K562 (cell line): ENCODE measurements around the gene TJP2. TPM values are rescaled to one million over a fixed set of nuclear protein-coding genes. Genes with fewer than 3 reads are reported as not detected.

Experiments used
- ATF1 ChIP-seq, 2 experiments: fragments of 450-650 bp in 1 of 2; IDR thresholded peaks; 2 replicates each; pipeline ENCODE4 v1.6.1; 2016; ENCODE audit warnings: missing compliant biosample characterization in 1 of 2, missing genetic modification characterization in 1 of 2
- BCOR ChIP-seq: fragments of 450-650 bp; IDR thresholded peaks from 2 replicates; pipeline ENCODE4 v1.6.1; 2016
- GABPA ChIP-seq: fragments of 200-800 bp; sonication (Bioruptor generic); conservative IDR thresholded peaks from 2 replicates; pipeline ENCODE4 v1.6.1; 2016; ENCODE audit warnings: low read depth, missing genetic modification characterization, missing compliant biosample characterization
- JUND ChIP-seq, 2 experiments: IDR thresholded peaks; 2 replicates in 1 of 2; 3 replicates in 1 of 2; pipeline ENCODE4 v1.6.1; 2011; ENCODE audit warnings: borderline replicate concordance in 2 of 2, low read depth in 2 of 2, low read length in 2 of 2, improper control_type of control experiment in 1 of 2, missing biosample characterization in 1 of 2, missing genetic modification characterization in 1 of 2, missing genetic modification reagents in 1 of 2
- L3MBTL2 ChIP-seq: fragments of 450-650 bp; IDR thresholded peaks from 2 replicates; pipeline ENCODE4 v1.6.1; 2016; ENCODE audit warnings: mild to moderate bottlenecking, moderate library complexity
- PHF8 ChIP-seq: fragments of 200-600 bp; sonication (generic); IDR thresholded peaks from 2 replicates; pipeline ENCODE4 v1.6.1; 2012; ENCODE audit warnings: mixed run types, mild to moderate bottlenecking, inconsistent platforms, low read length, moderate library complexity, borderline replicate concordance
- POLR2B ChIP-seq: fragments of 450-650 bp; IDR thresholded peaks from 2 replicates; pipeline ENCODE4 v1.6.1; 2018; ENCODE audit warnings: low read depth; ENCODE audit not compliant: partially characterized antibody
- RB1 ChIP-seq: fragments of 450-650 bp; IDR thresholded peaks from 2 replicates; pipeline ENCODE4 v1.6.1; 2017; ENCODE audit warnings: low read depth, mild to moderate bottlenecking
- TGIF2 ChIP-seq: sonication (generic); formaldehyde crosslinking; IDR thresholded peaks from 2 replicates; pipeline ENCODE4 v1.8.1; 2022; ENCODE audit warnings: mild to moderate bottlenecking, missing genetic modification reagents, moderate library complexity
- ZBTB1 ChIP-seq: sonication (generic); formaldehyde crosslinking; IDR thresholded peaks from 2 replicates; pipeline ENCODE4 v1.8.1; 2023; ENCODE audit warnings: missing genetic modification reagents, low read depth, mild to moderate bottlenecking, borderline replicate concordance
- ZBTB7A ChIP-seq: IDR thresholded peaks from 2 replicates; pipeline ENCODE4 v1.6.1; 2011; ENCODE audit warnings: low read depth, mild to moderate bottlenecking, low read length, moderate library complexity, borderline replicate concordance; ENCODE audit not compliant: control insufficient read depth
- ZNF764 ChIP-seq: fragments of 250-450 bp; sonication (Bioruptor Pico); IDR thresholded peaks from 2 replicates; pipeline ENCODE4 v1.4.0; 2020; ENCODE audit warnings: low read depth, mild to moderate bottlenecking, moderate library complexity
- polyA plus RNA-seq, 8 experiments: library from polyadenylated mRNA; depleted of rRNA in 4 of 8; stranded (reverse) in 5 of 8; unstranded in 3 of 8; fragments of >200 nt; fragmentation: Nextera tagmentation in 2 of 8; fragmentation: Illumina TruSeq in 1 of 8; extraction: Ambion mirVana in 2 of 8; extraction: Trizol in 1 of 8; gene quantifications; 2 replicates each; pipeline versions ENCODE4 v1.2.1 to v1.2.3, GENCODE V29; 2011 to 2014; ENCODE audit warnings: inconsistent platforms in 1 of 8, missing spikeins in 1 of 8
- total RNA-seq, 7 experiments: library from RNA; depleted of rRNA in 6 of 7; stranded (reverse); fragments of >200 nt in 6 of 7; fragmentation: Illumina TruSeq in 2 of 7; extraction: Trizol in 2 of 7; gene quantifications; 2 replicates each; pipeline versions ENCODE4 v1.2.1 to v1.2.3, GENCODE V29; 2011 to 2021; ENCODE audit warnings: low replicate concordance in 1 of 7
- TF ChIP-seq, protein P1 (sequence below): fragments of 450-650 bp; IDR thresholded peaks from 2 replicates; pipeline ENCODE4 v1.6.1; 2017; ENCODE audit warnings: antibody characterized with exemption, mild to moderate bottlenecking
- TF ChIP-seq, protein P2 (sequence below), 2 experiments: IDR thresholded peaks; 2 replicates each; pipeline ENCODE4 v1.6.1; 2012; ENCODE audit warnings: improper control_type of control experiment in 2 of 2, low read depth in 2 of 2, low read length in 2 of 2, borderline replicate concordance in 1 of 2
- TF ChIP-seq, protein P3 (sequence below): fragments of 250-450 bp; sonication (Bioruptor Pico); IDR thresholded peaks from 2 replicates; pipeline ENCODE4 v1.4.0; 2020; ENCODE audit warnings: mild to moderate bottlenecking

The TJP2 gene
- total and polyA plus RNA-seq, 9 of the 15 experiments (the other 6 are each of a cell fraction or from before 2014, with no cell fraction given) = 4.0 to 24.1 (median 16.8) TPM

DNA sequence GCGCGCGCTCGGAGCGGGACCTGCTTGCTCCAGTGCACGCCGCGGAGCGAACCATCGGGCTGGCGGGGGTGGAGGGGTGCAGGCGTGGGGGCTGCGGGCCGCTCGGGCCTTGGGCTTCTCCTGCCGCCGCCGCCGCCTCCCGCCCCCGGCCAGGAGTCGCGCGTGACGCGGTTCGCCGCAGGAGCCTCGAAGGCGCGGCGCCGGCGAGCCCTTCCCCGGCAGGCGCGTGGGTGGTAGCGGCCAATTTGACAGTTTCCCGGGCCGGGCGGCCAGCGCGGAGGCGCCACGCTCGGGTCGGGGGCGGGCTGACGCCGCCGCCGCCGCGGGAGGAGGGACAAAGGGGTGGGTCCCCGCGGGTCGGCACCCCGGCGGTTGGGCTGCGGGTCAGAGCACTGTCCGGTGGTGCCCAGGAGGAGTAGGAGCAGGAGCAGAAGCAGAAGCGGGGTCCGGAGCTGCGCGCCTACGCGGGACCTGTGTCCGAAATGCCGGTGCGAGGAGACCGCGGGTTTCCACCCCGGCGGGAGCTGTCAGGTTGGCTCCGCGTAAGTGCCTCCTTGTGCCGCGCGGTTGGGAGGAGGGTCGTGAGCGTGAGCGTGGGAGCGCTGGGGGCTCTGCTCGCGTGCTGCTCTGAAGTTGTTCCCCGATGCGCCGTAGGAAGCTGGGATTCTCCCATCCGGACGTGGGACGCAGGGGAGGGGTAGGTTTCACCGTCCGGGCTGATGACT lies at the start of gene TJP2 (continued):
- TF ChIP-seq, protein P1, sequence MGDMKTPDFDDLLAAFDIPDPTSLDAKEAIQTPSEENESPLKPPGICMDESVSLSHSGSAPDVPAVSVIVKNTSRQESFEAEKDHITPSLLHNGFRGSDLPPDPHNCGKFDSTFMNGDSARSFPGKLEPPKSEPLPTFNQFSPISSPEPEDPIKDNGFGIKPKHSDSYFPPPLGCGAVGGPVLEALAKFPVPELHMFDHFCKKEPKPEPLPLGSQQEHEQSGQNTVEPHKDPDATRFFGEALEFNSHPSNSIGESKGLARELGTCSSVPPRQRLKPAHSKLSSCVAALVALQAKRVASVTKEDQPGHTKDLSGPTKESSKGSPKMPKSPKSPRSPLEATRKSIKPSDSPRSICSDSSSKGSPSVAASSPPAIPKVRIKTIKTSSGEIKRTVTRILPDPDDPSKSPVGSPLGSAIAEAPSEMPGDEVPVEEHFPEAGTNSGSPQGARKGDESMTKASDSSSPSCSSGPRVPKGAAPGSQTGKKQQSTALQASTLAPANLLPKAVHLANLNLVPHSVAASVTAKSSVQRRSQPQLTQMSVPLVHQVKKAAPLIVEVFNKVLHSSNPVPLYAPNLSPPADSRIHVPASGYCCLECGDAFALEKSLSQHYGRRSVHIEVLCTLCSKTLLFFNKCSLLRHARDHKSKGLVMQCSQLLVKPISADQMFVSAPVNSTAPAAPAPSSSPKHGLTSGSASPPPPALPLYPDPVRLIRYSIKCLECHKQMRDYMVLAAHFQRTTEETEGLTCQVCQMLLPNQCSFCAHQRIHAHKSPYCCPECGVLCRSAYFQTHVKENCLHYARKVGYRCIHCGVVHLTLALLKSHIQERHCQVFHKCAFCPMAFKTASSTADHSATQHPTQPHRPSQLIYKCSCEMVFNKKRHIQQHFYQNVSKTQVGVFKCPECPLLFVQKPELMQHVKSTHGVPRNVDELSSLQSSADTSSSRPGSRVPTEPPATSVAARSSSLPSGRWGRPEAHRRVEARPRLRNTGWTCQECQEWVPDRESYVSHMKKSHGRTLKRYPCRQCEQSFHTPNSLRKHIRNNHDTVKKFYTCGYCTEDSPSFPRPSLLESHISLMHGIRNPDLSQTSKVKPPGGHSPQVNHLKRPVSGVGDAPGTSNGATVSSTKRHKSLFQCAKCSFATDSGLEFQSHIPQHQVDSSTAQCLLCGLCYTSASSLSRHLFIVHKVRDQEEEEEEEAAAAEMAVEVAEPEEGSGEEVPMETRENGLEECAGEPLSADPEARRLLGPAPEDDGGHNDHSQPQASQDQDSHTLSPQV = peak; percentile 71
- TF ChIP-seq GABPA (tag) (0 out of 2 replicates have a peak, but pooled peaks have one; percentile 28), ZBTB7A (peak; percentile 54; the same call in 1 of the 2 replicates), BCOR (0 out of 2 replicates have a peak, but pooled peaks have one; percentile 7), ZNF764 (CRISPR knock-in tag) (no peak), JUND (IDR thresholded peaks at IDR 0.05; ENCODE audit: borderline replicate concordance, low read depth, low read length) (peak; percentile 79), JUND (tag; IDR thresholded peaks at IDR 0.05; ENCODE audit: borderline replicate concordance, low read depth, low read length) (no peak), L3MBTL2 (peak; percentile 67; the same call in 1 of the 2 replicates), POLR2B (peak; percentile 23), PHF8 (peak; percentile 66; the same call in 1 of the 2 replicates), ATF1 (CRISPR knock-in tag; IDR thresholded peaks at IDR 0.05) (no peak), ATF1 (tag; IDR thresholded peaks at IDR 0.05) (peak; percentile 37; the same call in 1 of the 2 replicates), ZBTB1 (CRISPR knock-in tag) (peak; percentile 34; the same call in 1 of the 2 replicates), TGIF2 (CRISPR knock-in tag) (0 out of 2 replicates have a peak, but pooled peaks have one; percentile 82), RB1 (peak; percentile 85)
- TF ChIP-seq, protein P2, sequence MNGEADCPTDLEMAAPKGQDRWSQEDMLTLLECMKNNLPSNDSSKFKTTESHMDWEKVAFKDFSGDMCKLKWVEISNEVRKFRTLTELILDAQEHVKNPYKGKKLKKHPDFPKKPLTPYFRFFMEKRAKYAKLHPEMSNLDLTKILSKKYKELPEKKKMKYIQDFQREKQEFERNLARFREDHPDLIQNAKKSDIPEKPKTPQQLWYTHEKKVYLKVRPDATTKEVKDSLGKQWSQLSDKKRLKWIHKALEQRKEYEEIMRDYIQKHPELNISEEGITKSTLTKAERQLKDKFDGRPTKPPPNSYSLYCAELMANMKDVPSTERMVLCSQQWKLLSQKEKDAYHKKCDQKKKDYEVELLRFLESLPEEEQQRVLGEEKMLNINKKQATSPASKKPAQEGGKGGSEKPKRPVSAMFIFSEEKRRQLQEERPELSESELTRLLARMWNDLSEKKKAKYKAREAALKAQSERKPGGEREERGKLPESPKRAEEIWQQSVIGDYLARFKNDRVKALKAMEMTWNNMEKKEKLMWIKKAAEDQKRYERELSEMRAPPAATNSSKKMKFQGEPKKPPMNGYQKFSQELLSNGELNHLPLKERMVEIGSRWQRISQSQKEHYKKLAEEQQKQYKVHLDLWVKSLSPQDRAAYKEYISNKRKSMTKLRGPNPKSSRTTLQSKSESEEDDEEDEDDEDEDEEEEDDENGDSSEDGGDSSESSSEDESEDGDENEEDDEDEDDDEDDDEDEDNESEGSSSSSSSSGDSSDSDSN (IDR thresholded peaks at IDR 0.05; ENCODE audit: borderline replicate concordance in 1 of 2, low read depth in 2 of 2, low read length in 2 of 2) = 0 out of 4 replicates have a peak, but pooled peaks of 1 of the 2 experiments have one; percentile 44
- TF ChIP-seq, protein P3, sequence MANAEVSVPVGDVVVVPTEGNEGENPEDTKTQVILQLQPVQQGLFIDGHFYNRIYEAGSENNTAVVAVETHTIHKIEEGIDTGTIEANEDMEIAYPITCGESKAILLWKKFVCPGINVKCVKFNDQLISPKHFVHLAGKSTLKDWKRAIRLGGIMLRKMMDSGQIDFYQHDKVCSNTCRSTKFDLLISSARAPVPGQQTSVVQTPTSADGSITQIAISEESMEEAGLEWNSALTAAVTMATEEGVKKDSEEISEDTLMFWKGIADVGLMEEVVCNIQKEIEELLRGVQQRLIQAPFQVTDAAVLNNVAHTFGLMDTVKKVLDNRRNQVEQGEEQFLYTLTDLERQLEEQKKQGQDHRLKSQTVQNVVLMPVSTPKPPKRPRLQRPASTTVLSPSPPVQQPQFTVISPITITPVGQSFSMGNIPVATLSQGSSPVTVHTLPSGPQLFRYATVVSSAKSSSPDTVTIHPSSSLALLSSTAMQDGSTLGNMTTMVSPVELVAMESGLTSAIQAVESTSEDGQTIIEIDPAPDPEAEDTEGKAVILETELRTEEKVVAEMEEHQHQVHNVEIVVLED (CRISPR knock-in tag) = peak; percentile 70
